GM21423 (cell line): Measurements from ENCODE around the gene CACHD1.

Experiments used
- ATAC-seq: cut with Tn5 transposase; IDR thresholded peaks from one replicate; pipeline ENCODE4 v1.9.1; 2021; ENCODE audit warnings: mild to moderate bottlenecking, moderate library complexity; ENCODE audit not compliant: unreplicated experiment

Gene CACHD1

GRCh38 chr1:64519901-64520300 lies 50.0 kb downstream of the CACHD1 start:
- no peak for ATAC-seq

- no peak for ATAC-seq
Measured at GRCh38 chr1:64522740-64523139, 52.8 kb downstream of the CACHD1 start.

- no peak for ATAC-seq
Measured at GRCh38 chr1:64523413-64524337, 53.7 kb downstream of the CACHD1 start.

GRCh38 chr1:64524614-64525013 lies 54.7 kb downstream of the CACHD1 start:
- ATAC-seq: no peak

- no peak for ATAC-seq
Measured at GRCh38 chr1:64525116-64525686, 55.3 kb downstream of the CACHD1 start.

GRCh38 chr1:64526312-64526711 lies 56.4 kb downstream of the CACHD1 start:
- ATAC-seq: no peak

GRCh38 chr1:64527165-64527564 lies 57.2 kb downstream of the CACHD1 start:
- no peak for ATAC-seq

- ATAC-seq: no peak
Measured at GRCh38 chr1:64527786-64528185, 57.9 kb downstream of the CACHD1 start.

GRCh38 chr1:64530969-64531692 lies 61.2 kb downstream of the CACHD1 start:
- no peak for ATAC-seq

- no peak for ATAC-seq
Measured at GRCh38 chr1:64532646-64533045, 62.7 kb downstream of the CACHD1 start.

GRCh38 chr1:64535938-64536835 lies 66.3 kb downstream of the CACHD1 start:
- no peak for ATAC-seq

- no peak for ATAC-seq
Measured at GRCh38 chr1:64536836-64537490, 67.0 kb downstream of the CACHD1 start.

- ATAC-seq: no peak
Measured at GRCh38 chr1:64537942-64538341, 68.0 kb downstream of the CACHD1 start.

- ATAC-seq: no peak
Measured at GRCh38 chr1:64538389-64538788, 68.5 kb downstream of the CACHD1 start.

- ATAC-seq: no peak
Measured at GRCh38 chr1:64539289-64539688, 69.4 kb downstream of the CACHD1 start.

- no peak for ATAC-seq
Measured at GRCh38 chr1:64539781-64540218, 69.9 kb downstream of the CACHD1 start.

GRCh38 chr1:64540265-64540791 lies 70.4 kb downstream of the CACHD1 start:
- no peak for ATAC-seq

- no peak for ATAC-seq
Measured at GRCh38 chr1:64542118-64542517, 72.2 kb downstream of the CACHD1 start.

- ATAC-seq: no peak
Measured at GRCh38 chr1:64543831-64544230, 73.9 kb downstream of the CACHD1 start.
